GM21723 (cell line): ENCODE results near the gene GSTP1.
"Not testable (repeated sequence)": the region's sequence is repeated elsewhere in the genome, so short reads cannot be mapped to it uniquely, and the experiment has no call there.

ENCODE experiments used
- ATAC-seq: cut with Tn5 transposase; IDR thresholded peaks from one replicate; pipeline ENCODE4 v1.9.1; 2021; ENCODE audit warnings: mild to moderate bottlenecking, moderate library complexity; ENCODE audit not compliant: unreplicated experiment

Gene GSTP1

GRCh38 chr11:67613313-67613959 lies 29.8 kb downstream of the GSTP1 start:
- no peak for ATAC-seq

DNA sequence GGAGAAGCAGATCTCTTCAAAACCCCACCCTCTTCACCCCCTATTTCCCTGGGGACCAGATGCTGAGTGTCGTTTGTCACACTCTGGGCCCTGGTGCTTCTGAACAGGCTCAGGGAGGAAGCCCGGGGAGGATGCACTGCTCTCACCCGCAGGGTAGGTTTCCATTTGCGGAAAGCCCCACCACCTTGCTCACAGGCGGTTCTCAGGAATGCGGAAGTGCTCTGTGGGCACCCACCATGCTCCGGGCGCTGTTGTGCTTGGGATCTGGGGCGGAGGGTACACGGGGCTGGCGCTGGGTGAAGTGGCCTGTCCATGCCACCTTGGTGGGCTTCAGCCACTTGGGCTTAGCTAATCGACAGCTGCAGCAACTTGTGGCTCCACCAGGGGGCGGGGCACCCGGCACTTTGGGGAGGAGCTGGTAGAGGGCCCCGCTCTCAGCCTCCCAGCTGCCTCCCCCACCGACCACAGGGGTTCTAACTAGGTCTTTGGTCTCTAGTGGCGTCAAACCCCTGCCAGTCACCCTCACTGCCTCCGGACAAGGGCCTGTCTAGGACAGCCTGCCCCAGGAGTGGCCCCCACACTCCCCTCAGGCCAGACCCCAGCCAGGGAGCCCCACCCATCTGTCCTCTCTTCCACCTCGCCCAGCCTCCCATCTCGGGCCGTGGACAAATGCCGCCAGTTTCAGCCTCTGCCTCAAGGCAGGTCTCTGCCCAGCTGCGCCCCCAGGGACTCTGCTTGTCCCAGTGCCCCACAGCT lies 30.5 kb downstream of the GSTP1 start:
- peak; percentile 75 for ATAC-seq

- ATAC-seq = no peak
Measured at GRCh38 chr11:67614730-67615714, 31.4 kb downstream of the GSTP1 start.

DNA sequence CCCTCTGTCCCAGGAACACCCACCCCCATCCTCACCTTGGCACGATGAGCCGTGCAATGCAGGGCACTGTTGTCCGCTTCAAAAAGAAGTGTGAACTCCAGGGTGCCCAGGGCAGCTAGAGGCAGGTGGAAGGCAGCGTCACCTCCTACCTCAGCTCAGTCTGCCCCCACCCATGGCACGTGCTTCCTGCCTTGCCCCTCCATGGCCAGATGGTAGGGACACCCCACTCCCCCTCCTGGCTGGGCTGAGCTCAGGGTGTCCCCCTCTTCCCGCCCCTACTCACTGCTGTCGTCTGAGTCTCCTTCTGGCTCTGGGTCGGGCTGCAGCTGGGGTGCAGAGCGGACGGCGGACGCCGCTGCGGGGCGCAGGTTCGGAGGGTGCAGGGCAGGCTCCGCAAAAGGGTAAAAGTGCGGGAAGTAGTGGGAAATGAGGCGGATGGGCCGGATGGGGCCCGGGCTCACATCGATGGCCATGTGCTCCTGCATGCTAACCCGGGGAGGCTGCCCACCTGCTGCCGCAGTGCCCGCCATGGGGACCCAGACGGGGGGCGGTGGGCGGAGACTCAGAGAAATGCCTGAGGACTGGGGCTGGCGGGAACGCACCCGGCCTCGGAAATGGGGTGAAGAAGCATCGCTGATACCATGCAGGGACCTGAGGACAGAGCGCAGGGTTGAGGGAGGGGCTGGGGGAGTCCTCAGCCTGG lies 32.3 kb downstream of the GSTP1 start:
- ATAC-seq = no peak

DNA sequence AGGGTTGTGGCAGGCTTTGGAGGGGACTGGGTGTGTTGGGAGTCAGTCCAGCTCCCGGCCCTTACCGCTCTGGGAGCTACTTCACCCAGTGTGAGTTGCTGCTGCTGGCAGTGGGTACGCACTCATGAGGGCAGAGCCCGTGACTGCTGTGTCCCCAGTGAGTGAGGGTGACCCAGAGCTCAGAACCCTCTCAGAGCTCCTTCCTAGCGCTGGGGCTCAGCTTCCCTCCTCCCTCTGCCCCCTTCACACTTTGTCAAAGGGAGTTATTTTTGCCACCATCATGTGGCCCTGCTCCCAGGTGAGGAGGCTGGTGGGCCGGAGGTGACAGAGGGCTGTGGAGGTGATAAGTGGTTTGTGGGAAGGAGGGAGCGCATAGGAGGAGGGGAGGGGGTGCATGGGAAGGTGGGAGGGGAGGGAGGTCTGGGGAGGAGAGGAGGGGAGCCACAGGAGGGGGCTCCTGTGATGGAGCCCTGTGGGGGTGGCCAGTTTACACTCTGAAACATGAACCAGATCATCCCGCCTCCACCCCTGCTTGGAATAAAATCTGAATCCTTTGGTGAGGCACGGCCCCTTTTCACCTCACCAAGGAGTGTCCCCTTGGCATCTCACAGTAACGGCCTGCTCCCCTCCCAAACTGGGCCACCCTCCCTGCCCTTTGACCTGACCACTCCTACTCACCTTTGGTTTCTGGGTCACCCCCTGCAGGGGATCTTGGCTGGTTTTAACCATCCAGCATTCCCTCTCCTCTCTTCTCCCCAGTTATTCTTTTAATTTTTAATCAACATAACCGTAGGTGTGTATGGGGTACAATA lies 33.0 kb downstream of the GSTP1 start:
- ATAC-seq = no peak

DNA sequence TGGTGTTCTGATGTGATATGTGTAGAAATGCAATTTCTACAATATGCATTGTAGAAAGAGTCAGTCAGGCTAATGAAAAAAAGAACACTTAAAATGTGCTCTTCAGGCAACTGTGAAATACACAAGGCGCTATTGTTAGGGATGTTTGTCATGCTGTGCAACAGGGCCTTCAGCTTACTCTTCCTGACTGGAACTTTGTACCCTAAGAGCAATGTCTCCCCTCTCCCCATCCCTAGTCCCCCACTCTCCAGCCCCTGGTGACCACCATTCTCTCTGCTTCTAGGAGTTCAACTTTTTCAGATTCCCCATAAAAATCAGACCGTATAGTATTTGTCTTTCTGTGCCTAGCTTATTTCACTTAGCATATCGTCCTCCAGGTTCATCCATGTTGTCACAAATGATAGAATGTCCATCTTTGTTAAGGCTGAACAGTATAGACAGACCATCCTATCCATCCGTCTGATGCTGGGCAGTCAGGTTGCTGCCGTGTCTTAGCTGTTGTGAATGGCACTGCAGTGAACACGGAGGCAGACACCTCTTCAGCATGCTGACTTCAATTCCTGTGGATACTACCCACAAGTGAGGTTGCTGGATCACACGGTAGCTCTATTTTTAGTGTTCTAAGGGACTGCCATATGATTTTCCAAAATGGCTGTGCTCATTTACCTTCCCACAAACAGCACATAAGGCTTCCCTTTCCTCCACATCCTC lies 33.8 kb downstream of the GSTP1 start:
- ATAC-seq = no peak

GRCh38 chr11:67618901-67619659 lies 35.5 kb downstream of the GSTP1 start:
- not testable (repeated sequence) for ATAC-seq

- not testable (repeated sequence) for ATAC-seq
Measured at GRCh38 chr11:67619683-67620618, 36.3 kb downstream of the GSTP1 start.

DNA sequence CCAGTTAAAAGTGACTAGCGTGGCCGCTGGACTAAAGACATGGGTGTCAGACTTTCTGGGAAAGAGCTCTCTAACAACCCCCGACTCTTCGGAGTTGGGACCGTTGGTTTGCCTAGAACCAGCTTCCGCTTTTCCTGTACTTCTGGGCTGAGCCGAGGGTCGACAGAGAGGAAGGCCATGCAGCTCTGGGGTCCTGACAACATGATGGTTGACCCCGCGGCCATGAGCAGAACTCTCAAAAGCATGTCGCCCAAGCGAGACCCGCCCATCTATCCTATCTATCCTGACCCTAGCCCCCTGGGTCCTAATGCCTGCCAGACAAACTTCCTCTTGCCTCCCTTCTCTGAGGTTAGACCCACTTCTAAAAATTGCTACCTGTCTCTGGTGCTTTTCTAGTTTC lies 37.0 kb downstream of the GSTP1 start:
- not testable (repeated sequence) for ATAC-seq

GRCh38 chr11:67621928-67622327 lies 38.3 kb downstream of the GSTP1 start:
- ATAC-seq = not testable (repeated sequence)

DNA sequence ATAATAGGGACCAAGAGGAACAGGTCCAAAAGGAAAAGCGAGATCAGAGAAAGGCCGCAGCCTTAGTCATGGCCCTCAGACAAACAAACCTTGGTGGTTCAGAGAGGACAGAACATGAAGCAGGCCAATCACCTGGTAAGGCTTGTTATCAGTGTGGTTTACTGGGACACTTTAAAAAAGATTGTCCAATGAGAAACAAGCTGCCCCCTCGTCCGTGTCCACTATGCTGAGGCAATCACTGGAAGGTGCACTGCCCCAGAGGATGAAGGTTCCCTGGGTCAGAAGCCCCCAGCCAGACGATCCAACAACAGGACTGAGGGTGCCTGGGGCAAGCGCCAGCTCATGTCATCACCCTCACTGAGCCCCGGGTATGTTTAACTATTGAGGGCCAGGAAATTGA lies 39.3 kb downstream of the GSTP1 start:
- not testable (repeated sequence) for ATAC-seq

- not testable (repeated sequence) for ATAC-seq
Measured at GRCh38 chr11:67623795-67624194, 40.2 kb downstream of the GSTP1 start.

DNA sequence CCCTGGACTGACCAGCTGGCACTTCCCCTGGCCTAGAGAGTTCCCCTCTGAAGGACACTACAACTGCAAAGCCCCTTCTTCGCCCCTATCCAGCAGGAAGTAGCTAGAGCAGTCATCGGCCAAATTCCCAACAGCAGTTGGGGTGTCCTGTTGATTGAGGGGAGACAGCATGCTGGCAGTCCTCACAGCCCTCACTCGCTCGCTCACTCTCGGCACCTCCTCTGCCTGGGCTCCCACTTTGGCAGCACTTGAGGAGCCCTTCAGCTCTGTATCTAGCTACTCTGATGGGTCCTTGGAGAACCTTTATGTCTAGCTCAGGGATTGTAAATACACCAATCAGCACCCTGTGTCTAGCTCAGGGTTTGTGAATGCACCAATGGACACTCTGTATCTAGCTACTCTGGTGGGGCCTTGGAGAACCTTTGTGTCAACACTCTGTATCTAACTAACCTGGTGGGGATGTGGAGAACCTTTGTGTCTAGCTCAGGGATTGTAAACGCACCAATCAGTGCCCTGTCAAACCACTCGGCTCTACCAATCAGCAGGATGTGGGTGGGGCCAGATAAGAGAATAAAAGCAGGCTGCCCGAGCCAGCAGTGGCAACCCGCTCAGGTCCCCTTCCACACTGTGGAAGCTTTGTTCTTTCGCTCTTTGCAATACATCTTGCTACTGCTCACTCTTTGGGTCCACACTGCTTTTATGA lies 42.7 kb downstream of the GSTP1 start:
- not testable (repeated sequence) for ATAC-seq

- ATAC-seq = no peak
Measured at GRCh38 chr11:67626970-67627369, 43.4 kb downstream of the GSTP1 start.

- no peak for ATAC-seq
Measured at GRCh38 chr11:67627441-67627811, 43.8 kb downstream of the GSTP1 start.

- no peak for ATAC-seq
Measured at GRCh38 chr11:67627812-67628624, 44.4 kb downstream of the GSTP1 start.
